GM19463 (cell line): ENCODE results near the gene SLC6A4.
"Not testable (repeated sequence)": the region's sequence is repeated elsewhere in the genome, so short reads cannot be mapped to it uniquely, and the experiment has no call there.

Experiments
- ATAC-seq: cut with Tn5 transposase; IDR thresholded peaks from one replicate; pipeline ENCODE4 v1.9.1; 2021; ENCODE audit warnings: mild to moderate bottlenecking, moderate library complexity; ENCODE audit not compliant: unreplicated experiment

The SLC6A4 gene

GRCh38 chr17:30176855-30177254, 58.6 kb downstream of the SLC6A4 start:
- no peak for ATAC-seq

GRCh38 chr17:30174556-30174955, 60.9 kb downstream of the SLC6A4 start:
- no peak for ATAC-seq

GRCh38 chr17:30173649-30174048, 61.8 kb downstream of the SLC6A4 start:
- peak; percentile 94 for ATAC-seq

DNA sequence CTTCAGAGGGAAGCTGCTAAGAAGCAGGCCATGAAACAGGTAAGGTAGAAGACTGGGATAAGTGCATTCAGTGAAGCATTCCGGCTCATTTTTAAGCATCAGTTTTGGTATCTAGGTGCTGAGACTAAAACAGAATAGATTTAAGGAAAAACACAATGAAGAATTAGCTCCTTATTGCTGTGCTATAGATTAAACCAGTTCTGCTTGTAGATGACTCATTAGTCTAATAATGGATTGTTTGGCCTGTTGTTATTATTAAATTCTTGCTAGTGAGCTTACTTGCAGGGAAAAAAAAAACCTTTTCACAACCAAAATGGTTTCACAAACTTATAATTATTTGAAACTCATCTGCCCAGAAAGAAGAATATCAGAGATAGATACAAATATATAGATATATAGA, 62.9 kb downstream of the SLC6A4 start:
- ATAC-seq: no peak

GRCh38 chr17:30170415-30170987, 65.0 kb downstream of the SLC6A4 start:
- ATAC-seq: no peak

DNA sequence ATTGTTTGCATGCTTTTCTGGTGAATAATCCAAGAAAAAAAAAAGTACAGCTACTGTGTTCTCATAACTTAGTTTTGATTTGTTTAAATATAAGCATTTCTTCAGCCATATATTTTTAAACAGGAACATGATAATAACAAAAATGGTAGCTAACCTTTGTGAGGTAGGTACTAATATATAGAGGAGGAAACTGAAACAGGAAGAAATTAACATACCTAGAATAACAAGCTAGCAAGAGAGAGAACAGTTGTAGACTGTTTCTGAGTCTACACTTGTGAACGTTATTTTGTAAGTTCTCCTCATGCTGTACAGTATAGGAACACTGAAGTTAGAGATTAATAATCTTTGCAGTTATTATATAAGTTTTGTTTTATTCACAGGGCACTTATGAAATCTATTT, 69.5 kb downstream of the SLC6A4 start:
- ATAC-seq: no peak

- no peak for ATAC-seq
Observed at GRCh38 chr17:30165147-30165546, 70.3 kb downstream of the SLC6A4 start.

DNA sequence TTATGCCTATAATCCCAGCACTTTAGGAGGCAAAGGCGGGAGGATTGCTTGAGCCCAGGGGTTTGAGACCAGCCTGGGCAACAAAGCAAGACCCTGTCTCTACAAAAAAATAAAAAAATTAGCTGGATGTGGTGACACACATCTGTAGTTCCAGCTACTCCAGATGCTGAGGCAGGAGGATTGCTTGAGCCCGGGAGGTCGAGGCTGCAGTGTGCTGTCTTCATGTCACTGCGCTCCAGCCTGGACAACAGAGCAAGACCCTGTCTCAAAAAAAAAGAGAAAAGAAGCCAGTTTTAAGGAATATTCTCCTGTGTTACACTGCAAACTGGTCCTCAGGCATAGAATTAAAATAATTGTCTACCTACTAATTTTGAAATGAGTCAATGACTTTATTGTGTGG, 71.0 kb downstream of the SLC6A4 start:
- ATAC-seq: no peak

DNA sequence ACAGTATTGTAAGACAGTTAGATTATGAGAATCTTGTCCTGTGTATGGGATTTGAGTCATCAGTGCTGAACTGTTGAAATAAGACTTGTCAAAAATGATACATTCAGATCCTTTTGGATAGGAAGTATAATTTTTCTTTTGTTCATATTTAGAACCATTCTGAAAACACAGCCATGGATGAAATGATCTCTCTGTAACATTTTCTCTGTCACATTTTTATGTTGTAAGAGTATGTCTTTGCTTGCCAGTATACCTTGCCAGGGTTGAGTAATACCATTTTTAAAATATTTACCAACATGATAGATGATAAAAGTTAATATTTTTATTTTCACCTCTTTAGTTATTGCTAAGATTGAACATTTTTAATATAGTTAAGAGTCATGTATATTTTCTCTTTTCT, 73.9 kb downstream of the SLC6A4 start:
- ATAC-seq: no peak

DNA sequence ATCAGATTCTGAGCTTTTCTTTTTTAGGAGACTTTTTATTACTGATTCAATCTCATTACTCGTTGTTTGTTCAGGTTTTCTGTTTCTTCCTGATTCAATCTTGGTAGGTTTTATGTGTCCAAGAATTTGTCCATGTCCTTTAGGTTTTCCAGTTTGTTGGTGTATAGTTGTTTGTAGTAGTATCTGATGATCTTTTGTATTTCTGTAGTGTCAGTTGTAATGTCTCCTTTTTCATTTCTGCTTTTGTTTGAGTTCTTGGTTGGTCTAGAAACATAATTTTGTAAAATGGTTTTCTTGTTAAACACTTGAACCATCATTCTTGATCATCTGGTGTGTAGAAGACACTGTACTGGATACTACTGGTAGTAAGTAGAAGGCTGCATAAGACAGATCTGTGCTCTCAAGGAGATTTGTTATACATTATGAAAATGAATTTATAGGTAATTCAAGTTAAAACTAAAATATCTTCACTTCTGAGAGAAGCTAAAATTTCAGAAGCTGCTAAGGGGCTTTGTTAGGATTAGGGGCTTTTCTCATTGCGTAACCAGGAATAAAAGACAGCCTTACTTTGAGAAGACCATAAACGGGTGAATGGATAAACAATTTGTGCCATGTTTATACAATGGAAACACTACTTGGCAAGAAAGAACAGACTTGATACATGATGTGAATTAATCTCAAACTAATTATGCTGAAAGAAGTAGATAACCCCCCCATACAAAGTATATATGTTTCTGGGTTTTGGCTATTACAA, 74.9 kb downstream of the SLC6A4 start:
- no peak for ATAC-seq

DNA sequence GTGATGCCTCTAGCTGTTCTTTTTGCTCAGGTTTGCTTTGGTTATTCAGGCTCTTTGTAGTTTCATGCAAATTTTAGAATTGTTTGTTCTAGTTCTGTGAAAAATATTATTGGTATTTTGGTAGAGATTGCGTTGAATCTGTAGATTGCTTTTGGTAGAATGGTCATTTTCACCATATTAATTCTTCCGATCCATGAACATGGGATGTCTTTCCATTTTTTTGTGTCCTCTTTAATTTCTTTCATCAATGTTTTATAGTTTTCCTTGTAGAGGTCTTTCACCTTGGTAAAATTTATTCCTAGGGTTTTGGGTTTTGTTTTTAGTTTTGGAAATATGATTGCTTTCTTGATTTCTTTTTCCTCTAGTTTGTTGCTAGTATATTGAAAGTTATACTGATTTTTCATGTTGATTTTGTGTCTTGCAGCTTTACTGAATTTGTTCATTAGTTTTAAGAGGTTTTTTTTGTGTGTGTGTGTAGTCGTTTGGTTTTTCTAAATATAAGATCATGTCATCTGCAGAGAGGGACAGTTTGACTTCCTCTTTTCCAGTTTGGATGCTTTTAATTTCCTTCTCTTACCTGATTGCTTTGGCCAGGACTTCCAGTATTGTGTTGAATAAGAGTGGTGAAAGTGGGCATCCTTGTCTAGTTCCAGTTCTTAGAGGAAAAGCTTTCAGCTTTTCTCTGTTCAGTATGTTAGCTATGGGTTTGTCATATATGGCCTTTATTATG, 76.4 kb downstream of the SLC6A4 start:
- ATAC-seq: no peak

GRCh38 chr17:30155389-30155788, 80.1 kb downstream of the SLC6A4 start:
- no peak for ATAC-seq

- ATAC-seq: no peak
Observed at GRCh38 chr17:30153463-30153862, 82.0 kb downstream of the SLC6A4 start.

GRCh38 chr17:30151471-30151870, 84.0 kb downstream of the SLC6A4 start:
- ATAC-seq: no peak

- no peak for ATAC-seq
Observed at GRCh38 chr17:30148376-30148775, 87.1 kb downstream of the SLC6A4 start.

GRCh38 chr17:30147860-30148259, 87.6 kb downstream of the SLC6A4 start:
- not testable (repeated sequence) for ATAC-seq
